CD4-positive, alpha-beta T cell treated with Interleukin-1 beta for 1 hour (primary cell): ENCODE results near the gene ENTPD7.
A peak's percentile ranks its signal among the peaks of the same experiment; 100 is the strongest.
"Not testable (repeated sequence)": the region's sequence is repeated elsewhere in the genome, so short reads cannot be mapped to it uniquely, and the experiment has no call there.

Experiments used
- DNase-seq, 2 donors: peaks; one replicate each; pipeline ENCODE4 v3.0.0-alpha.2; 2020 to 2022

ENTPD7 gene, protein sequence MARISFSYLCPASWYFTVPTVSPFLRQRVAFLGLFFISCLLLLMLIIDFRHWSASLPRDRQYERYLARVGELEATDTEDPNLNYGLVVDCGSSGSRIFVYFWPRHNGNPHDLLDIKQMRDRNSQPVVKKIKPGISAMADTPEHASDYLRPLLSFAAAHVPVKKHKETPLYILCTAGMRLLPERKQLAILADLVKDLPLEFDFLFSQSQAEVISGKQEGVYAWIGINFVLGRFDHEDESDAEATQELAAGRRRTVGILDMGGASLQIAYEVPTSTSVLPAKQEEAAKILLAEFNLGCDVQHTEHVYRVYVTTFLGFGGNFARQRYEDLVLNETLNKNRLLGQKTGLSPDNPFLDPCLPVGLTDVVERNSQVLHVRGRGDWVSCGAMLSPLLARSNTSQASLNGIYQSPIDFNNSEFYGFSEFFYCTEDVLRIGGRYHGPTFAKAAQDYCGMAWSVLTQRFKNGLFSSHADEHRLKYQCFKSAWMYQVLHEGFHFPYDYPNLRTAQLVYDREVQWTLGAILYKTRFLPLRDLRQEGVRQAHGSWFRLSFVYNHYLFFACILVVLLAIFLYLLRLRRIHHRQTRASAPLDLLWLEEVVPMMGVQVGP

DNA sequence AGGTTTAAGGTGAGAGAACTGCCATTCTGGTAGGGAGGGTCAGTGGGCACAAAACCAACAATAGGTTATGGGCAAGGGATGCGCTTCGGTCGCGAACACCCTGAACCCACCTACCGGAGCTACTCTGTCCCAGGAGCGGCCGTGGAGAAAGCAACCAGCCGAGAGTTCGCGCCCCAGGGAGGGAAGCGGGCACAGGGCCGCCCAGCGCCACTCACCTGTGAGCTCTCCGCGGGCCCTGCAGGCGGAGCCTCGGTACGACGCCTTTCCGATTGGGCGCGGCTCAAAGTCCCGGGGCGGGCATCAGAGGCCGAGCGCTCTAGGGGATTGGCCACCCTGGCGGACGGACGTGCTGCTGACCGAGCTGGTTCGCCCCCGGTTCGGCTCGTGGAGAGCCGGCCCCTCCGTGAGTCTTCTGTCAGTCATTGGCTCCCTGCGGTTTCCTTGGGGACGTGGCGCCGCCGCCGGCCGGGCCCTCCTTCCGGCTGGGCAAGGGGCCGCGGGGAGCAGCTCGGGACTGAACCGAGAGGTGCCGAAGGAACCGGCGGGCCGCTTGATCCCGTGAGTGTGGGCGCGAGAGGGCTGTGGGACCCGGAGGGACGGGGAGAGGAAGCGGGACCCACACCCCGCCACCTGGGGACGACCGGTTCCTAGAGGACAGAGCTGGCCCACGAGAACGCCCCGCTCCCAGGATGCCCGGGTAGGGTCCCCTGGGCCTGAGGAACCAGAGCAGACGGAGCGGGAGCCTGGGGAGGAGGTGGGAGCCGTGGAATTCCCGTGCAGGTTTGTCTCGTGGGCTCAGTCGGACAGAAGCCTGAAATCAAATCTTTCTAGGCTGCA is at the start of gene ENTPD7:
TSS of gene ENTPD7 (plus strand) at position 479 of the 837 bp plus-strand sequence. CDS start 448 bp downstream, outside the sequence.
- peak; percentile 89 to 90 for DNase-seq

DNA sequence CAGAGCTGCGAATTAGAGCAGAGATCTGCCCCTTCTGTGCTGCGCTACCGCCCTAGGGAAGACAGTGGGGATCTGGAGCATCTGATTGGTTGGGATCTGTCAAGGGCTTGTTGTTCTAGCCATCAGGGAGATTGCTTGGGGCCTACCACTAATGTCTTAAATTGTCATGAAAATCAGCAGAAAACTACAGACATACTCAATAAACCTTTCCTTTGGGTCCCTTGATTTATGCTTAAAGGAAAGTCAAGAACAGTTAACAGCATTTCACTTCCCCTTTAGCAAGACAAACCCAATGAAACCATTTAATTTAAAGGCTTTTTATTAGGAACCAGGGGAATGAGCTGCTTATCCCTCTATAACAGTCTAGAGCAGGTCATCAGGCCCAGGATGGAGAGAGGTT is 49.1 kb upstream of the ENTPD7 start:
- DNase-seq, result no peak

DNA sequence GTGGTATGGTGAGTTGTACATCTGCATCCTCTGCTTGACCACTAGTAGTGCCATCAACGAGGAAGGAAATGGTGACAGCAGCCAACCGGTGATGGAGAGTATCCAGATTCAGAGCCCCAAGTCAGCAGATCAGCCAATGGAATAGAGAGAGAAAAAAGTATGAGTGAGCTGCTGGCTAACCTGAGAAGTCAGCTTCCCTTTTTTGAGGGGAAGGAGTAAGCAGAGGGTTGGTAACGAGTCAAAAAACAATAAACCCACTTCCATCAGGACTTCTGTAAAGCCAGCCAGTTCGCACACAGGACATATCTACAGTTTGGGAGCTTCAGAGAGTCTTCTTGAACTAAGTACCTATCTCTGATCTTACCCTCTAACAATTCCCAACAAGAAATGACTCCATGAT is 48.0 kb upstream of the ENTPD7 start:
- DNase-seq, result no peak

DNA sequence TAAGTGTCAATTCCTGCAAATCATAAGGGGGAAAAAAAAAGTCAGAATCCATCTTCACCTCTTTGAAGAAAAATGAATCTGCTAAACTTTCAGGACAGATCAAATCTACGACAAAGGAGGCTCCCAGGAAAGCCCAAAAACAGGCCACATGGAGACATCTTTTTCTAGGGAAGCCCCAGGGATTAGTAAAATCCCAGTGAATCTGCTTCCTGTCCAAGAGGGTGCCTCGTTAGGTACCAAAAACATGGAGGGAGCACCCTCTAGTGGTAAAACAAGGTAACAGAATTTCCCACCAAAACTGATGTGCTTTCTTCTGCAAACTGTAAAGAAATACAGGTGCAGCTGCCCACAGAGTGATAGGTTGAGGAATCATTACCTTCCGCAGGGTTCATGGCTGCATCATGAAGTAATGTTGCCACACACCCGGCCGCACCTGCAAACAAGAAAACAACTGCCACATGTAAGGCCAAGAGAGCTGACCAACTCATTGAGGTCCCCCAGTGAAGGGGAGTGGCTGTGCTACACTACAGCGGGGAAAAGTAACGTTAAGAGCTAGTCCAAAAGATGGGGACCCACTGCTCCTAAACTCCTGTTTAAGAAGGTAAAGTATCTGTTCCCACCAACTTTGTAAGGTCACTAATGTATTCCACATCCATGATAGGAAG is 47.0 kb upstream of the ENTPD7 start:
- DNase-seq, result peak; percentile 12 to 59

DNA sequence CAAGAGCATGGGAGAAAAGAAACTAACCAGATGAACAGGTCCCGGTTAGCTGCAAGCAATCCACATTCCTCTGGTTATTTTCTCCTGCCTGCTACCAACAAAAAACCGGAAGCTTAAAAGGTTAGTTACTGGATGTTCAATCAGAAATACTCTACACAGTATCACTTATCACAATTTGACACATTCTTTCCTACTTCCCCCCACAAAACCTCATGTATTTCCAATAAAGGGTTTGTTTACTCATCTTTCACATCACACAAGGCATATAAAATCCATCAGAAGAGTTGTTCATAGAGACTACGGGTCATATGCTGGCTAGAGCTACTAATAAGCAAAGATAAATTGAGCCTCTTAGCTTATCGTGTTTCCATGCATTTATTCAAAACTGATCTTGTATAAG is 43.9 kb upstream of the ENTPD7 start:
- no peak for DNase-seq

DNA sequence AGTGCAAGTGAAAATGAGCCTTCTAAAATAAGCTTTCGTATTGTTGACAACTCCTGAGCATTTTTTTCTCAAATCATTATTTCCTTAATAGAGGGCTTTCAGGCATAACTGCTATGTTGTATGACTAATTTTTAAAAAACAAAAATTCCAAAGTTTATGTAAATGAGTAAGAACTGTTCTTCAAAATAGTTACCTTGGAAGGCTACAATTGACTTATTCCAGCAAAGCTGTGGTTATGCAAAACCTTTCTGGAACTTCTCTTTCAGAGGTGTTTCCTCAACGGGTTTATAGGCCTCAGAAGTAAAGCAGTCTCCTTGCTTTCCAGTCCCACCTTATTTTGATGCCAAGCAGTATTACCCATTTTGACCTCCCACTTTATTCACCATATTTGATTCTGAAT is 41.6 kb upstream of the ENTPD7 start:
- DNase-seq, result no peak

DNA sequence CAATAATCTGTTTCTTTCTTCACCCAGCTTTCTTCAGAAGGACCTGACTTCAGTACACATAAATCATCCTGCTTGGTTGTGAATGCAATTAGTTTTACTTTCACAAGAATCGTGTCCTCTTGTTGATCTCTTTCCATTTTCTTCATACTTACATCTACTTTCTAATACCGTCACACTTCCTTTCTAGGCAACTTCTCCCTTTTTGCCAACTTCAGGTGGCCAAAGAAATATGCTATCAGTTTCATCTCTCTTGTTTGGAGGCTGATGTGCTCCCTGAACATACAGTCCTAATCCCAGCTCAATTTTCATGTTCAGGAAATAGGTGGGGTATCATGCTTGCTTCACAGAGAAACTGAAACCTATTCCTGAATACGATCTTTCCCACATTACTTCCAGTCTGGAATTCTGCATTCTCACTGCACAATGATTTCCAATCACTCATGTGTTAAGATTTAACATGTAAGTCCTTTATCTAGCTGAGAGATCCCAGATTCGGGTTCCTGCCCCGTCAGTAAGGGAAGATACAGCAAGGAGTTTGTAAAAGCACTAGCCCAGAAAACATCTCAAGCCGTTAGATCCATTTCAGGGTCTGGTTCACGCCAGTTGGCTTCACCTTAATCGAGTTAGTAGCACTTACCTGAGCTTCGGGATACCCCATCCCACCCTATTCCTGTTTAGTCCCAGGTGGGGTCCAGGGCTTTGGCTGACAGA is 40.1 kb upstream of the ENTPD7 start:
- DNase-seq, result peak in 1 of 2 donors; percentile 19

DNA sequence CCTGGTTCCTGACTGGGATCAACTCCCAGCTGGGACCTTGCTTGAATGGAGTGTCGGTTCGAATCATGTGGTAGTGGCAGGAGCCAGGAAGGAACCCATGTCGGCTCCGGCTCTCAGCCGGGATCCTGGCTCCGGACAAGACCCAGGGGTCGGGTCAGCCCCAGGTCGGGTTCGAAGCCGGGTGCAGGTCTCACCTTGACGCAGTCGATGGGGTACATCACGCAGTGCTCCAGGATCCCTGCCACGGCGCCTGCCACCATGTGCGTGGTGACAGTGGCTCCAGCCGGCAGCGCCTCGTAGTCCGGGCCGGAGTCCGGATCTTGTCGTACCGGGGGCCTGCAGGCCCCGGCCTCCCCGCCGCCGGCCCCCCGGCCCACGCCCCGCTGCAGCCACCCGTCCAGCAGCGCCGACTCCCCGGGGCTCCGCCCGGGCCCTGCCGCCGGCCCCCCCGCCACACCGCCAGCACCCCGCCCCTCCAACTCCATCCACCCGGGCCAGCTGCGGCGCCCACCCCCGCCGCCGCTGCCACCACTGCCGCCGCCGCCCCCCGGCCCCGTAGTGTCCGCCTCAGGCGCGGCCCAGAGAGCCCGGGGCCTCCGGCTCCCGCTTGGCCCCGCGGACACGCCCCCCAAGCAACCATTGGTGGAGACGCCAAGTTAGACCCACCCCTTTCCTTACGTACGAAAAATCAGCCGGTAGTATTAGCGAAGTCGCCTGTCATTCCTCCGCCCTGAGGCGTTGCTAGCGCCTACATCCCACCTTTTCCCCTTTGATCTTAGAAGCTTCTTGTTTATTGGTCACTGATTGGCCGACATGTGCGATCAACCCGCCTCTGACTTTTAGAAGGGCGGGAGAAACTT is 39.2 kb upstream of the ENTPD7 start, which contains the start of gene SLC25A28:
TSS of gene SLC25A28 (minus strand) at position 589 of the 860 bp plus-strand sequence. CDS start at position 485, 104 bp downstream.
- peak; percentile 20 to 97 for DNase-seq

DNA sequence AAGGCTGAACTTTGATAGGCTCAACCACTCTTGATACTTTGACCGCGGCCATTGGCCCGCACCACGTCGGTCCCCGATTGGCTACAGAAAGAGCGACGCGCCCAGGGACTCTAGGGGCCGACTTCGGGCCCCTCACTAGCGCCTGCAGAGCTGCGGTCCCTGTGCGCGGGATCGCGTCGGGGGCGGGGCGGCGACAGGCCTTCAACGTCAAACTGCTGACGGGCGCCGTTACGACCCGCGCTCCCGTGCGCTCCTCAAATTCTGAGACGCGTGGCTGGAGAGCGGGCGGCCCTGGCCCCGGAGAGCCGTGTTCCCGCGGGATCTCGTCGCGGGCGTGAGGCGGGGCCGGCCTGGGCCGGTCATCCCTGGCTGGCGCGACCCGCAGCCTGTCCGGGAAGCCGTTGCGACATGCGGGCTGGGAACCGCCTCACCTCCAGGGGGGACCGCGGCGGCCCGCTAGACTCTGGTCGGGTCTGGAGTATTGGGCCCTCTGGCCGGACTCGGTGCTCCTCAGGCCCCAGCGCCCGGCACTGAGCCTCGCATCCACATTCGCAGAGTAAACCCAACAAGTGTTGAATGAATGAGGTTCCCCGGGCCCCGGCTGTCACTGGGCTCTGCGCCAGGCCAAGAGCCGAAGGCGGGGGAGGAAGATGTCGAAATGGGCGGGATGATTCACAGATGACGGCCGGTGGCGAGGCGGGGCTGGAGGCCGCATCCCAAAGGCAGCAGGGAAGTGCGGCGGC is 38.4 kb upstream of the ENTPD7 start:
- peak; percentile 79 to 98 for DNase-seq

DNA sequence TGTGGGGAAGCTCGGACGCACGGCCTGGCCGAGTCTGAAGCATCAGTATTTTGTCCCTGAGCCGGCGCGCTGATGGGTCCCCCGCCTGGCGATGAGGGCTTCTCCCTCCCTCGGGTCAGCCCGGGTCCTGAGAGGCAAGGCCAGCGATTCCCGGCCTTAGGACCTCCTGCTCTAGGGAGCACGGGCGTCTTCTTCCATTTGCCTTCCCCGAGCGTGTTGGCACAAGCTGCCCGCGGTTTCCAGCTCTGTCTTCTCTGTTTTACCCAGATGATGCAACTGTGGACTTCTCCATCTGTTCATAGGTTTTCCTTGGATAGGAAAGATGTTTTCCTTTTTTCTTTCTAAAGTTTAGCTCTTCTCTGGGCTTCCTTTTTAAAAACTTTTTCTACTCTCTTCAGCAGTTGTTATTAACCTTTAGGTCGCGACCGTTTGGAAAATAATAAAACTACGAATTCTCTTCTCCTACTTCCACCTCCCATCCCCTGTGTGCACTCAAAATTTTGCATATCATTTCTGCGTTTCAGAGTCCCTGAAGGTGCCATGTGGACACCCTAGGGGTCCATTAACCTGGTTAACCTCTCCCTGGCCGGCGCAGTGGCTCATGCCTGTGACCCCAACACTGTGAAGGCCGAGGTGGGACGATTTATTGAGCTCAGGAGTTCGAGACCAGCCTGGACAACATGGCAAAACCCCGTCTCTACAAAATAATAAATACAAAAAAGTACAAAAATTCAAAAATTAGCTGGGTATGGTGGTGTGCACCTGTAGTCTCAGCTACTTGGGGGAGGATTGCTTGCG is 37.7 kb upstream of the ENTPD7 start:
- DNase-seq, result no peak

DNA sequence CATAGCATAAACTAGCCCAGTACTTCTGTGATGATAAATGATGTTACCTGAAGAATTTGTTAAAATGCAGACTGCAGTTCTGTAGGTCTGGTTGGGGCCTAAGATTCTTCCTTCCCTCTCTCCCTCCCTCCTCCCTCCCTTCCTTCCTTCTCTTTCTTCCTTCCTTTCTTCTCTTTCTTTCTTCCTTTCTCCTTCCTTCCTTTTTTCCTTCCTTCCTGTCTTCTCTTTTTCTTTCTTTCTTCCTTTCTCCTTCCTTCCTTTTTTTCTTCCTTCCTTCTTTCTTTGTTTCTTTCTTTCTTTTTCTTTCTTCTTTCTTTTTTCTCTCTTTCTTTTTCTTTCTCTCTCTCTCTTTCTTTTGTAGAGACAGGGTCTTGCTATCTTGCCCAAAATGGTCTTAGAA is 35.4 kb upstream of the ENTPD7 start:
- DNase-seq, result no peak

DNA sequence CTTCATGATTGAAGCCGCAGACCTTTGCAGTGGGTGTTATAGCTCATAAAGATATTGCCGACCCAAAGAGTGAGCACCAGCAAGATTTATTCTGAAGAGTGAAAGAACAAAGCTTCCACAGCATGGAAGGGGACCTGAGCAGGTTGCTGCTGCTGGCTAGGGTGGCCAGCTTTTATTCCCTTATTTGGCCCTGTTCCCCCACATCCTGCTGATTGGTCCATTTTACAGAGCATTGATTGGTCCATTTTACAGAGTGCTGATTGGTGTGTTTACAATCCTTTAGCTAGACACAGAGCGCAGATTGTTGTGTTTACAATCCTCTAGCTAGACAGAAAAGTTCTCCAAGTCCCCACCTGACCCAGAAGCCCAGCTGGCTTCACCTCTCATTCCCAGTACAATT is 34.2 kb upstream of the ENTPD7 start:
- not testable (repeated sequence) for DNase-seq

DNA sequence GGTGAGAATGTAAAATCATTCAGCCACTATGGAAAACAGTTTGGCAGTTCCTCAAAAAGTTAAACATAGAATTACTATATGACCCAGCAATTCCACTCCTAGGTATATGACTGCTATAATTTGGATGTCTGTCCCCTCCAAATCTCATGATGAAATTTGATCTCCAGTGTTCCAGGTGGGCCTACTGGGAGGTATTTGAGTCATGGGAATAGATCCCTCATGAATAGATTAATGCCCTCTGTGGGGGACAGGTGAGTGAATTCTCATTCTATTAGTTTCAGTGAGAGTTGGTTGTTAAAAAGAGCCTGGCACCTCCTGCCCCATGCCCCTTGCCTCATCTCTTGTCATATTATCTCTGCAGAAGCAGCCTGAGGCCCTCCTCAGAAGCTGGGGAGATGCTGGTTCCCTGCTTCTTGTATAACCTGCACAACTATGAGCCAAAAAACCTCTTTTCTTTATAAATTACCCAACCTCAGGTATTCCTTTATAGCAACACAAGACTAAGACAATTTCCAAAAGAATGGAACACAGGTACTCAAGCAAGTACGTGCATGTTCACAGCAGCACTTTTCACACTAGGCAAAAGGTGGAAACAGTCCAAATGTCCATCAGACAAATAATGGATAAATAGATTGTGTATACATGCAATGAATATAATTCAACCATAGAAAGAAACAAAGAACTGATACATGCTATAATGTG is 30.2 kb upstream of the ENTPD7 start:
- DNase-seq, result no peak

DNA sequence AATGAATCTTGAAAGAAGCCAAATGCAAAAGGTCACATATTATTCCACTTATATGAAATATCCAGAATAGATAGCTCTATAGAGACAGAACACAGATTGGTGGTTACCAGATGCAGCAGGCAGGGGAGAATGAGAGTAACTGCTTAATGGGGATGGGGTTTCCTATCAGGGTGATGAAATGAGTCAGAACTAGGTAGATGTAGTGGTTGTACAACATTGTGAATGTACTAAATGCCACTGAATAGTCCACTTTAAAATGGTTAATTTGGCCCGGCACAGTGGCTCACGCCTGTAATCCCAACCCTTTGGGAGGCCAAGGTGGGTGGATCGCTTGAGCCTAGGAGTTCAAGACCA is 29.7 kb upstream of the ENTPD7 start:
- no peak for DNase-seq

DNA sequence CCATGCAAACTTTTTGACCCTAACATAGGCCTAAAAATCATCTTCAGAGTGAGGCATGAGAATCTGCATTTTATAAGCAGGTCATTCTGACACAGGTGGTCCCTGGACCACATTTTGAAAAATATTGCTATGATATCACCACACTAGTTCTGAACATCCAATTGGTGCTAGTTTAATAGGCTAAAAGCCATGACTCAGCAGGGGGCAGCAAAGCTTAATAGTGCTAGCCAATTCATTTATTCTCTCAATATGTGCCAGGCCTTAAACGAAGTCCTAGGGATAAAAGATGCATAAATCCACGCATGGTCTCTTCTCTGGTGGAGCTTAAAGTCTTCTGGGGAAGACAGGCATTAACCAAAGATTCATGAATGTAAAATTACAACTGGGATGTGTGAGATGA is 28.9 kb upstream of the ENTPD7 start:
- peak; percentile 11 to 18 for DNase-seq

DNA sequence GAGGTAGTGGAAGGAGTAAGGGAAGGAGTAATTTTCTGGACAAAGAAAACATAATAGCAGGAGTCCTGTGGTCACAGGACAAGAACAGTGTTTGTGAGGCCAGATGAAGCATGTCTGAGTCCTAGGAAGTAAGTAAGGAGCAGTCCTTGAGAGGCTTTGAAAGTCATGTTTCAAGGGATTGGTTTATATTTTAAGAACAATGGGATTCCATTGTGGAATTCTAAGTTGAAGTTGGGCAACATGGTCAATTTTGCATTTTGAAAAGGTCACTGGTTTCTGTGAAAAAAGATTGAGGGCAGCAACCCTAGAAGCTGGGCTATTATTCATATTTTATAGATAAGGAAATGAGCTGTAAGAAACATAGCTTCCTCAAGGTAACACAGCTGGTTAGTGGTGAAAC is 28.3 kb upstream of the ENTPD7 start:
- DNase-seq, result no peak

DNA sequence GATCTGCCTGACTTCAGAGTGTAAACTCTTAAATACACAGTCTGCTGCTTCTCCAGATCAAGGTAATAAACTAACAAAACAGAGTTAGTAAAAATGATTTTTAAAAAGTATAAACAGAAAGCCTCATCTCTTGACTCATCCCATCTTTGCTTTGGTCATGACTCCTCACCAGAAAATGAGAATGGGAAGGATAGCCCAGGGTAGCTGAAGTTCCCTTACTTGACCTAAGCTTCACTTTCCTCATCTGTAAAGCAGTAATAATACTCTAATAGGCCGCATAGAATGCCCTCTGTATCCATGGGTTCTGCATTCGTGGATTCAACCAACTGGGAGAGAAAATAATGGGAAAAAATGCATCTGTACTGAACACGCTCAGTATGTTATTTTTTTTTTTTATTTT is 27.8 kb upstream of the ENTPD7 start:
- no peak for DNase-seq

DNA sequence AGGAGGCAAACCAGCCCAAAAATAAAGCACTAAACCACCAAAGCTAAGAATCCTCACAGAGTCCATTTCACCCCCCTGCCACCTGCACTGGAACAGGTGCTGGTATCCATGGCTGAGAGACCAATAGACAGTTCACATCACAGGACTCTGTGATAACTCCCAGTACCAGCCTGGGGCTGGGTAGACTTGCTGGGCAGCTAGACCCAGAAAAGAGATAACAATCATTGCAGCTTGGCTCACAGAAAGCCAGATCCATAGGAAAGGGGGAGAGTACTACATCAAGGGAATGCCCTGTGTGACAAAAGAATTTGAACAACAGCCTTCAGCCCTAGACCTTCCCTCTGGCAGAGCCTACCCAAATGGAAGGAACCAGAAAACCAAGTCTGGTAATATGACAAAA is 25.5 kb upstream of the ENTPD7 start:
- no peak for DNase-seq

DNA sequence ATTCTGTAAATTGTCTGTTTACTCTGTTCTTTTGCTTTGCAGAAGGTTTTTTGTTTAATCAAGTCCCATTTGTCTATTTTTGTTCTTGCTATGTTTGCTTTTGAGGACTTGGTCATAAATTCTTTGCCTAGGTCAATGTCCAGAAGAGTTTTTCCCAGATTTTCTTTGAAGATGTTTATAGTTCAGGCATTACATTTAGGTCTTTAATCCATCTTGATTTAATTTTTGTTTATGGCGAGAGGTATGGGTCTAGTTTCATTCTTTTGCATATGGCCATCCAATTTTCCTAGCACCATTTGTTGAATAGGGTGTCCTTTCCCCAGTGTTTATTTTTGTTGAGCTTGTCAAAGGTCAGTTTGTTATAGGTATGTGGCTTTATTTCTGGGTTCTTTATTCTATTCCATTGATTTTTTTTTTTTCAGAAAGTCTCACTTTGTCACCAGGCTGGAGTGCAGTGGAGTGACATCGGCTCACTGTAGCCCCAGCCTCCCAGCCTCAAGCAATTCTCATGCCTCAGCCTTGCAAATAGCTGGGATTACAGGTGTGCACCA is 11.6 kb upstream of the ENTPD7 start:
- no peak for DNase-seq
